Panc1 (cell line): ENCODE results near the gene IL1R2.

ENCODE experiments used
- CTCF ChIP-seq: fragments of 450-650 bp; IDR thresholded peaks from 2 replicates; pipeline ENCODE4 v1.5.1; 2017; ENCODE audit warnings: mild to moderate bottlenecking
- POLR2AphosphoS5 ChIP-seq: IDR thresholded peaks from 2 replicates; pipeline ENCODE4 v1.6.1; 2012; ENCODE audit warnings: mild to moderate bottlenecking, low read depth, low read length, moderate library complexity
- REST ChIP-seq, 2 experiments: IDR thresholded peaks; 2 replicates each; pipeline ENCODE4 v1.6.1; 2011 to 2012; ENCODE audit warnings: low read depth in 2 of 2, control low read depth in 1 of 2, low read length in 1 of 2, mild to moderate bottlenecking in 1 of 2, moderate library complexity in 1 of 2; ENCODE audit not compliant: insufficient read depth in 1 of 2

- TF ChIP-seq POLR2AphosphoS5 (no peak), CTCF (no peak), REST (IDR thresholded peaks at IDR 0.05; ENCODE audit: insufficient read depth in 1 of 2, low read depth in 2 of 2, low read length in 1 of 2) (no peak)
These were observed 59.2 kb downstream of the IL1R2 start for GRCh38 chr2:102050854-102051391.
